WI38 (cell line): ENCODE results near the gene CTIF.

Source experiments
- H3K4me3 ChIP-seq: 2 replicates; pipeline ENCODE4 v1.5.1; 2011; ENCODE audit warnings: low read depth, mild to moderate bottlenecking, control low read depth, low read length
- CTCF ChIP-seq: IDR thresholded peaks from 2 replicates; pipeline ENCODE4 v1.5.1; 2012; ENCODE audit warnings: low read depth, mild to moderate bottlenecking, control low read depth, low read length

The CTIF gene

GRCh38 chr18:48813833-48814489, 275.1 kb downstream of the CTIF start:
- no peak for TF ChIP-seq CTCF

GRCh38 chr18:48814490-48815178, 275.8 kb downstream of the CTIF start:
- TF ChIP-seq CTCF, result no peak
- no peak overlapping the region for H3K4me3 ChIP-seq

More at GRCh38 chr18:48813833-48814489, 275.1 kb downstream of the CTIF start:
- no peak overlapping the region for H3K4me3 ChIP-seq

GRCh38 chr18:48815179-48815515, 276.3 kb downstream of the CTIF start:
- no peak for TF ChIP-seq CTCF
- no peak overlapping the region for H3K4me3 ChIP-seq

GRCh38 chr18:48815581-48816324, 276.9 kb downstream of the CTIF start:
- no peak for TF ChIP-seq CTCF
- H3K4me3 ChIP-seq, result no peak overlapping the region

GRCh38 chr18:48816554-48816953, 277.7 kb downstream of the CTIF start:
- no peak for TF ChIP-seq CTCF
- H3K4me3 ChIP-seq, result no peak overlapping the region

- no peak overlapping the region for H3K4me3 ChIP-seq
- no peak for TF ChIP-seq CTCF
Observed at GRCh38 chr18:48817021-48817461, 278.2 kb downstream of the CTIF start.
